Keratinocyte (primary cell): ENCODE results near the gene CNKSR2.

Source experiments
- EZH2 ChIP-seq: IDR thresholded peaks from one replicate; pipeline ENCODE4 v1.6.1; 2012; ENCODE audit warnings: inconsistent platforms, mild to moderate bottlenecking, low read length, moderate library complexity
- TF ChIP-seq, protein P1 (sequence below), 3 experiments: IDR thresholded peaks in 1 of 3; conservative IDR thresholded peaks in 1 of 3; optimal IDR thresholded peaks in 1 of 3; 2 replicates in 2 of 3; 3 replicates in 1 of 3; pipeline versions ENCODE3 to v1.5.1; 2011; ENCODE audit warnings: low read length in 3 of 3, mild to moderate bottlenecking in 3 of 3, moderate library complexity in 2 of 3, control low read depth in 1 of 3, inconsistent platforms in 1 of 3; ENCODE audit not compliant: insufficient read depth in 2 of 3; ENCODE audit errors: extremely low read depth in 1 of 3

DNA sequence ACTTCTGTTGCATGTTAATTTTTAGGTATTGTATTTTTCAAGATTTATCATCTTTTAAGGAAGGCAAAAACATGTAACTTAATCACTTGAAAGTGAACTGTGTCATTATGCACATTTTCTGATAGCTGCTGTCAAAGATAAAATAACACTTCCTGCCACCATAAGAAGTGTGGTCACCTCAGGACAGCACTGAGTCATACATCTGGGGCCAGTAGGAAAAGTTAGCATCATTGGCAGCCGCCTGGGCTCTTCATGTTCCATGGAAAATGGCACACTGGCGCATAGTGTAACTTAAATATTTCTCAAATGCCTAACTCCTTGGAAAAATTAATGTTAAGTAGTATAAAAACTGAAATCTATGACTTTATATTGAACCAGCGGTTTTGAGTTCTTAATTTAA is 24.2 kb downstream of the CNKSR2 start:
- TF ChIP-seq, protein P1, sequence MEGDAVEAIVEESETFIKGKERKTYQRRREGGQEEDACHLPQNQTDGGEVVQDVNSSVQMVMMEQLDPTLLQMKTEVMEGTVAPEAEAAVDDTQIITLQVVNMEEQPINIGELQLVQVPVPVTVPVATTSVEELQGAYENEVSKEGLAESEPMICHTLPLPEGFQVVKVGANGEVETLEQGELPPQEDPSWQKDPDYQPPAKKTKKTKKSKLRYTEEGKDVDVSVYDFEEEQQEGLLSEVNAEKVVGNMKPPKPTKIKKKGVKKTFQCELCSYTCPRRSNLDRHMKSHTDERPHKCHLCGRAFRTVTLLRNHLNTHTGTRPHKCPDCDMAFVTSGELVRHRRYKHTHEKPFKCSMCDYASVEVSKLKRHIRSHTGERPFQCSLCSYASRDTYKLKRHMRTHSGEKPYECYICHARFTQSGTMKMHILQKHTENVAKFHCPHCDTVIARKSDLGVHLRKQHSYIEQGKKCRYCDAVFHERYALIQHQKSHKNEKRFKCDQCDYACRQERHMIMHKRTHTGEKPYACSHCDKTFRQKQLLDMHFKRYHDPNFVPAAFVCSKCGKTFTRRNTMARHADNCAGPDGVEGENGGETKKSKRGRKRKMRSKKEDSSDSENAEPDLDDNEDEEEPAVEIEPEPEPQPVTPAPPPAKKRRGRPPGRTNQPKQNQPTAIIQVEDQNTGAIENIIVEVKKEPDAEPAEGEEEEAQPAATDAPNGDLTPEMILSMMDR (optimal IDR thresholded peaks at IDR 0.05 in 1 of 3, IDR thresholded peaks at IDR 0.05 in 1 of 3, conservative IDR thresholded peaks at IDR 0.05 in 1 of 3; ENCODE audit: extremely low read depth in 1 of 3, insufficient read depth in 2 of 3, low read length in 3 of 3) = no peak
- no peak for TF ChIP-seq EZH2
